Peyer's patch (tissue), 4 donors: ENCODE measurements around the gene ARFRP1.

Experiments used
- POLR2A ChIP-seq, 2 donors: fragments of 450-650 bp; IDR thresholded peaks; one replicate each; pipeline ENCODE4 v1.5.1; 2017; ENCODE audit warnings: antibody characterized with exemption in 2 of 2, mild to moderate bottlenecking in 2 of 2, moderate library complexity in 2 of 2
- TF ChIP-seq, protein P1 (sequence below), 6 experiments: fragments of 450-650 bp in 4 of 6; fragments of 200-600 bp in 2 of 6; sonication (generic) in 1 of 6; IDR thresholded peaks; one replicate each; pipeline ENCODE4 v1.5.1; 2017 to 2019; ENCODE audit warnings: antibody characterized with exemption in 6 of 6, mild to moderate bottlenecking in 3 of 6, moderate library complexity in 1 of 6

DNA sequence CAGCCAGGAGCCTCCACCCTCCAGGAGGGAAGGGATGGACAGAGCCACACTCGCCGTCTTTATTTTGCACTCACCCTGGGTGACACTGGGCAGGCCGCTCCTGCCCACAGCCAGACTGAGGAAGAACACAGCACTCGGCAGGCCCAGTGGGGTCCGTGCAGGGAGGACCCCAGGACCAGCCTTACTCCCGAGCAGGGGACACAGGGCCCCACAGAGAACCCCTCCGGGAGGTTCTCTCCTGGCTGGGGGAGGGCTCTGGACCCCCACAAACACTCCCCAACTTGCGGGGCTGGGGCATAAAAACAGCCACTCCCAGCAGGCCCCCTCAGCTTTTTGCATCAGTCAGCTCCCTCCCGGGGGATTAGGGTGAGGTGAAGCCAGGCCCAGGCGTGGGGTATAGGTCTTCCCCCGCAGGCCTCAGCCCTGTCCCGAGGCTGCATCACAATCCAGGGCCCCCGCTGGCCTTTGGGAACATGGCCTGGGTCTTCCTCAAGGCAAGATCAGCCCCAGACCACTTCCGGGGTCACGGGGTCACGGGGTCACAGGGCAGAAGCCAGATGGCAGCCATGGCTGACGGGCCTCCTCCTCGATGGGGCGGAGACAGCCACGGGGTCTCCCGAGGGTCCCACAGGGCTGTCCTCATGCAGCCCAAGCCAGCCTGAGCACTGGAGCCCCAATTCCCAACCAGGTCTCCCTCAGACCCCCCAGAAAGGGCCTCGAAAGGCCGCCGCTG is 8.1 kb downstream of the ARFRP1 start:
- TF ChIP-seq, protein P1, sequence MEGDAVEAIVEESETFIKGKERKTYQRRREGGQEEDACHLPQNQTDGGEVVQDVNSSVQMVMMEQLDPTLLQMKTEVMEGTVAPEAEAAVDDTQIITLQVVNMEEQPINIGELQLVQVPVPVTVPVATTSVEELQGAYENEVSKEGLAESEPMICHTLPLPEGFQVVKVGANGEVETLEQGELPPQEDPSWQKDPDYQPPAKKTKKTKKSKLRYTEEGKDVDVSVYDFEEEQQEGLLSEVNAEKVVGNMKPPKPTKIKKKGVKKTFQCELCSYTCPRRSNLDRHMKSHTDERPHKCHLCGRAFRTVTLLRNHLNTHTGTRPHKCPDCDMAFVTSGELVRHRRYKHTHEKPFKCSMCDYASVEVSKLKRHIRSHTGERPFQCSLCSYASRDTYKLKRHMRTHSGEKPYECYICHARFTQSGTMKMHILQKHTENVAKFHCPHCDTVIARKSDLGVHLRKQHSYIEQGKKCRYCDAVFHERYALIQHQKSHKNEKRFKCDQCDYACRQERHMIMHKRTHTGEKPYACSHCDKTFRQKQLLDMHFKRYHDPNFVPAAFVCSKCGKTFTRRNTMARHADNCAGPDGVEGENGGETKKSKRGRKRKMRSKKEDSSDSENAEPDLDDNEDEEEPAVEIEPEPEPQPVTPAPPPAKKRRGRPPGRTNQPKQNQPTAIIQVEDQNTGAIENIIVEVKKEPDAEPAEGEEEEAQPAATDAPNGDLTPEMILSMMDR (IDR thresholded peaks at IDR 0.05) = no peak
- no peak for TF ChIP-seq POLR2A (IDR thresholded peaks at IDR 0.05)
